BJ (cell line): ENCODE measurements around the gene COL20A1. TPM values are rescaled to one million over a fixed set of nuclear protein-coding genes. Genes with fewer than 3 reads are reported as not detected.
"Not testable (repeated sequence)": the region's sequence is repeated elsewhere in the genome, so short reads cannot be mapped to it uniquely, and the experiment has no call there.

Source experiments
- CTCF ChIA-PET: fragments of 350-600 bp; formaldehyde crosslinking; extraction: SDS; loops from one replicate; lab custom pipeline; 2021; ENCODE audit warnings: antibody characterized with exemption, inconsistent platforms; lab: Yijun Ruan, JAX
- POLR2A ChIA-PET: fragments of 300-600 bp; sonication (Branson Sonifier 250); formaldehyde crosslinking; extraction: SDS; loops from one replicate; lab custom pipeline; 2021; ENCODE audit warnings: antibody characterized with exemption; lab: Charles Lee
- DNase-seq: peaks from one replicate; pipeline ENCODE4 v3.0.0-alpha.2; 2011; ENCODE audit warnings: low read depth
- H3K27me3 ChIP-seq: 2 replicates; pipeline ENCODE4 v1.6.0; 2011; ENCODE audit warnings: low read length; ENCODE audit not compliant: control insufficient read depth, insufficient read depth
- H3K36me3 ChIP-seq: 2 replicates; pipeline ENCODE4 v1.5.1; 2011; ENCODE audit warnings: low read length; ENCODE audit not compliant: control insufficient read depth, insufficient read depth
- H3K4me3 ChIP-seq: 2 replicates; pipeline ENCODE4 v1.5.1; 2011; ENCODE audit warnings: low read depth, mild to moderate bottlenecking, control low read depth, low read length
- CTCF ChIP-seq: IDR thresholded peaks from 2 replicates; pipeline ENCODE4 v1.5.1; 2011; ENCODE audit warnings: low read depth, mild to moderate bottlenecking, control low read depth, inconsistent platforms, low read length, moderate library complexity; ENCODE audit not compliant: insufficient read depth
- polyA plus RNA-seq: library from polyadenylated mRNA; depleted of rRNA; stranded (reverse); fragments of >200 nt; gene quantifications from 2 replicates; pipeline ENCODE4 v1.2.3, GENCODE V29; 2011

COL20A1 gene
- polyA plus RNA-seq, 1 experiment, result not detected

GRCh38 chr20:63335711-63336110 lies 42.7 kb downstream of the COL20A1 start:
- CTCF ChIA-PET, result no interaction called here
- TF ChIP-seq CTCF, result no peak
- no peaks in the 10 kb centered on the region; the same call in none of the 2 replicates for H3K27me3 ChIP-seq
- POLR2A ChIA-PET, result no interaction called here
- no peaks in the 10 kb centered on the region for H3K36me3 ChIP-seq
- no peak overlapping the region for H3K4me3 ChIP-seq
- DNase-seq, result no peak

GRCh38 chr20:63336232-63336752 lies 43.3 kb downstream of the COL20A1 start:
- Histone ChIP-seq H3K27me3 (no peaks in the 10 kb centered on the region; the same call in none of the 2 replicates), H3K36me3 (no peaks in the 10 kb centered on the region), H3K4me3 (no peak overlapping the region)
- ChIA-PET CTCF (no interaction called here), POLR2A (no interaction called here)
- DNase-seq, result no peak
- no peak for TF ChIP-seq CTCF

GRCh38 chr20:63337786-63338420 lies 44.9 kb downstream of the COL20A1 start:
- no peak overlapping the region for H3K4me3 ChIP-seq
- POLR2A ChIA-PET, result no interaction called here
- TF ChIP-seq CTCF, result no peak
- peaks cover 1% of the 10 kb centered on the region for H3K27me3 ChIP-seq
- DNase-seq, result no peak
- H3K36me3 ChIP-seq, result no peaks in the 10 kb centered on the region
- CTCF ChIA-PET, result interaction anchor here (1.2 kb wide), 1 partner anchor 28 kb away, joined by 3 read pairs; no protein-coding TSS in a partner anchor

- CTCF ChIA-PET, H3K4me3 ChIP-seq, POLR2A ChIA-PET, DNase-seq, H3K27me3 ChIP-seq, H3K36me3 ChIP-seq: not testable (repeated sequence)
These were observed 46.4 kb downstream of the COL20A1 start for GRCh38 chr20:63339154-63340094.

GRCh38 chr20:63340158-63340688 lies 47.2 kb downstream of the COL20A1 start:
- H3K36me3 ChIP-seq, DNase-seq, POLR2A ChIA-PET, H3K4me3 ChIP-seq, CTCF ChIA-PET: not testable (repeated sequence)
- H3K27me3 ChIP-seq, result peaks cover 10% of the 10 kb centered on the region
